Activated CD4-positive, CD25-positive, alpha-beta regulatory T cell (primary cell): ENCODE results near the gene TNS3.

Source experiments
- DNase-seq, 4 experiments: peaks; one replicate each; lab custom pipeline; 2025; lab: John Stamatoyannopoulos, UW

The TNS3 gene

DNA sequence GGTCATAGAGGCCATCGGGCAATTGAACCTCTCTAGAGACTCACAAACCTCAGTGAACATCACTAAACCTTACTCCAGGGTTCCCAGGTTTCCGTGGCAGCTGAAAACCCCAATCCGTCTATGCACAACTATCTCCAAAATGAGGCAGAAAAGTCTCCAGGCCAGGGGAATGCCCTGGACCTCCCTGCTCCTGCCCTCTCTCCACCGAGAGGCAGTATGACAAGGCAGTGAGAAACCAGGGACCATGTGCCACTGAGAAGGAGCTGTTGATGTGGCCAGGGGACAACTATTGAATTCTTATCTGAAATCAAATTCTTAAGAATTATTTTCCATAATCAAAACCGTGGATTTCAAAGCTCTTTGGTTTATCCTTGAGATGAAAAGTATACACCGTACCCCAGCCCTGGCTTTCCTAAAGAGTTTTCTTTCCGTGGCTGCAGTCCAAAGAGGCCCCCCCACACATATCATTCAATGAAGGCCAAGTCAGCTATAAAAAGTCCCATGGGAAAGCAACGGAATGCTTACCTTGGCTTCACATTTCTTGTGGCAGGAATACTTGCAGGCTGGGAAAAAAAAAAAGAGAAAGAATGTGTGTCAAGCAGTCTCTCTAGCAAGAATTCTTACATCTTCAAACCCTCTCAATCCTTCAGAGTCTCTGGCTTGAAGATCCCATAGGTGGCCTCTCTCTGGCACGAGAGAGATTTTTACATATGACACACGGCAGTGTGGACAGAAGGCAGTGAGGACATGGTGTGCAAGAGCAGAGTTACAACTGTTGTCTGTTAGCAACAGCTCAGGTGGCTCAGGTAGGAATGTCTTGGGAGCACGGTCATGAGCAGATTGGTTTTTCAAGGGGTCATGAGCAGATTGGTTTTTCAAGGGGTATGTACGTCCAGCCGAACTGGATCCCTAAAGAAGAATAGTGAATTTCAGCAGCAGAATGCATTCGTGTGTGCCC lies 75.2 kb downstream of the TNS3 start:
- DNase-seq = no peak

DNA sequence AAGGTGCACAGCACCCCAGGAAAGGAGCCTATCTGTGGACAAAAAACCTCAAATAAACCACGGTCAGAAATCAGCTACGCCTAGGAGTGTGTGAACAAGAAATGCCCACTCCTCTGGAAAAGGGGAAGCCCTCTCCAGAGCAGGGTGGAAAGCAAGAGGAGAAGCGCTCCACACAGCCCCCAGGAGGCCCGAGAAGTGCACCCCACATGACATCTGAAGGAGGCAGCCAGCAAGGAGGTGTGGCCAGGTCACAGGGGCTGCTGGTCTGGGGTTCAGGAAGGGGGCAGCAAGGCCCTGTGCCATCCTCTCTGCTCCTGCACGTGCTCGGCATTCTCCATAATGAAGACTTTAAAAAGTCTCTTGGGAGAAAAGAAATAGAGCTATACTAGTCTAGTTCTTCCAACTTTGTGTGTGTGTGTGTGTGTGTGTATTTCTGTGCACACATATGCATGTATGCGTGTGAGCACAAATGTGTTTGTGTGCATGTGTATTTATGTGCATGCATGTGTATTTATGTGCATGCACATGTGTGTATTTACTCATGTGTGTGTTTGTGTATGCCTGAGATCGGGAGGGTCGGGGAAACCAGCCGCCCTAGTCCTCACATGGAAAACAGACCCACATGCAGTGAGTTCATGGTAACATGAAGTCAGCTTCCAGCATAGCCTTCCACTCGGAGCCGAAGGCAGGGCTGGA lies 76.5 kb downstream of the TNS3 start:
- no peak for DNase-seq

DNA sequence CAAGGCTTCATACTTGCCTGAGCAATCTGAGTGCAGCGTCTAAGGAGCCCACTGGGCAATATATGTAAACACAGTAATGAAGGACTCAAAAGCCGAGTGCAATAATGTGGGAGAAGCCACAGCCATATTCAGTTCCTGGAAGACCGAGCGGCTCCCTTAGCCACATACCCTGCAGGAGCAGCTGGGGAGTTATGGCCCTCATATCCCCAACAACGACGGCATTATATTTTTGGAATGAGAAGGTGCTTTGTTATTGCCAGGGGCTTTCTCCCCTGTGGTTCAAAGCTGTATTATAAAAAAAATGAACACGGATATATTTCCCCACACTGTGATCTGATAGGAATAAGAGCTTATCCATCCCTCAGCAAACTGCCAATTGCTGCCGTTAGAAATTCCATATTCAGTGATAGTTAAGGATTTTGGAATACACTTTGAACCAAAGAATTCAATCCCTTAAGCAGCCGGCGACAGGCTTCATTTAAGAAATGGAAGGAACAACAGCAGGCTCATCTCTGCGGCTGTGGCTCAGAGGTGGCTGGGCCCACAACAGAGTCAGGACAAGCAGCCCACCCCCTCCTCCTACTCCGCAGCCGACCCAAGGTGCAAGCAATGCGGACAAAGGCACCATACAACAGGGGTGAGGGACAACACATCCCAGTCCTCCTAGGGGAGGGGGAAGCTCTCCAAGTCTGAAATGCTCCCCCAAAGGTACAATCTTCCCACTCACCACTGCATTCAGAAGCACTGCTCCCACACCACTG lies 77.2 kb downstream of the TNS3 start:
- no peak for DNase-seq

DNA sequence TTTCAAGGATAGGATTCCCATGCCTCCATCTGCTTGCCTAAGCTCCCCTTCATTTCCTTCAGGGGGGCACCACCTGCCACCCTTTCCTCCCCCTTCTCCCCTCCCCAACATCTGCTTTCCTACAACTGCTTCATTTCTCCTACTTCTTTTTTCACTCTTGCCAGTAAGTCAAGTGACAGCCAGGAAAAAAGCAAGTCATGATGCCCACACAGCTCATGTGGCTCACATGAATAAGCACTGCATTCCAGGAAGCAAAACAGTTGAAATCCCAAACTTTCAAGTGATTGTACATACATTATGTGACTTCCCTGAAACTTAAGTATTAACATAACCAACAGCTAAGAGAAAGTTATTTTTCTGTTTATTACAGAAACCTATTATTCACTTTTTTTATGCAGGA lies 78.6 kb downstream of the TNS3 start:
- DNase-seq = no peak

- no peak for DNase-seq
These were observed 79.6 kb downstream of the TNS3 start for GRCh38 chr7:47502240-47502877.

- DNase-seq = no peak
These were observed 80.5 kb downstream of the TNS3 start for GRCh38 chr7:47501406-47501805.

DNA sequence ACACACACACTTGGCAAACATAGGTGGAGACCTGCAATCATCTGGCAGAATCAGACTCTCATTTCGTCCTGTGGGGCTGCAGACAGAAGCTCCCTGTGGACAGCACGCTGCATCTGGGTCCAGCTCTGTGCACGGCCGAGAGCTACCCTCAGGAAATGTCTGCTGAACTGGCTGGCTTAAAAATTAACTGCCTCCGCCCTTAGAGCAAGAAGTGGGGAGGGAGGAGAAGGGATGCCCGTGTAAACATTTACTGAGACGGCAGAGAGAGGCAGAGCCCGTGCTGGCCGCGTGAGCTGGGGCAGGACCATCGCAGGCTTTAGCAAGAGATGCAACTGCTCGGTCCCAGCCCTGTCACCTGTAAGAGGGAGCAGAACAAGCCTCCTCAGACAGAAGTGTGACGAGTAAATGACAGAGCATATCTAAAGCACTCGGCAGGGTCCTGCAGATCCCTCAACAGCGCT lies 81.8 kb downstream of the TNS3 start:
- no peak for DNase-seq

- no peak for DNase-seq
These were observed 83.5 kb downstream of the TNS3 start for GRCh38 chr7:47498229-47499056.

GRCh38 chr7:47497367-47498096 lies 84.4 kb downstream of the TNS3 start:
- no peak for DNase-seq

- no peak for DNase-seq
These were observed 85.2 kb downstream of the TNS3 start for GRCh38 chr7:47496666-47497065.

GRCh38 chr7:47496056-47496665 lies 85.8 kb downstream of the TNS3 start:
- no peak for DNase-seq

GRCh38 chr7:47493976-47494911 lies 87.7 kb downstream of the TNS3 start:
- no peak for DNase-seq

GRCh38 chr7:47492716-47493325 lies 89.1 kb downstream of the TNS3 start:
- no peak for DNase-seq

GRCh38 chr7:47490501-47491265 lies 91.2 kb downstream of the TNS3 start:
- DNase-seq = no peak

GRCh38 chr7:47489624-47490023 lies 92.3 kb downstream of the TNS3 start:
- no peak for DNase-seq

DNA sequence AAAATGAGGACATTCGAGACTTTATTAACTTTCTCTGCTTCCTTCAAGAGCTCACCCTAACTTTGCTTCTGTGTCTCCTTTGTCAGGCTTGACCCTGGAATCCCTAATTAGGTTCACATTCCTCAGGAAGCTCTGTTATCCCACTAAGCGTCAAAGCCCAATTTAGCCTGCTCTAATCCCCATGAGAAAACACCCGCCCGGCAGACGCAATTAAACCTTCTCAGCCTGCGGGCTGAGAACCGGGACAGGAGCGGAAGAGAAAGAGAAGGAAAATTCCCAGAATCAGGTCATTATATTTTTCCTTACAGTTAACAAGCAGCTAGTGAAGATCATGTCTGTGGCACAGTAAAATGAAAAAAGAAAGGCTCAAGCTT lies 93.0 kb downstream of the TNS3 start:
- DNase-seq = no peak

DNA sequence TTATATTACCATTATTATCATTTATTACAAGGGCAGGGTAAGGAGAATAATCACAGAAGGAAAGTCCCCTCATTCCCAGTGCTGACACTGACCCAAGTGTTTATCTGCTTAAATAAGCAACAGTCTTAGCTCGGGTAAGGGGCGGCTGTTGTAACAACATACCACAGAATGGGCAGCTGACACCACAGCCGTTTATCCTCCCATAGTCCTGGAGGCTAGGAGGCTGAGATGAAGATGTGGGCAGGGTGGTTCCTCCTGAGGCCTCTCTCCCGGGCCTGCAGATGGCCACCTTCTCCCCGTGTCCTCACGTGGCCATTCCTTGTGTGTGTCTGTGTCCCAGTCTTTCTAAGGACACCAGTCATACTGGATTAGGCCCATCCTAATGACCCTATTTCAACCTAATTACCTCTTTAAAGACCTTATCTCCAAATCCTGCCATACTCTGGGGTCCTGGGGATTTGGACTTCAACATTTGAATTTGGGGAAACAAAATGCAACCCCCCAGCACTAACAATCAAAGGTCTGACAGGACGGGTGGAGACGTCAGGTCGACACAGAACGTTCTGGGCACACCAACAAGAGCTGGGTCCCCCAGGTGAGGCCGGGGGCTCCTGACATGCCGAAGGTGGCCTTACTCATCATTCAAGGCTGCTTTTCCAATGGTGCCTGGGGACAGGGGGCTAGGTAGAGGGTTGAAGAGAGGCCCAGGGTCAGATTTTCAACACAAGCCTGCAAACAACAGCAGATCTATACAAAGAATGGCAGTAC lies 93.5 kb downstream of the TNS3 start:
- DNase-seq = no peak
